ENCODE results near the gene LY6G5B. TPM values are rescaled to one million over a fixed set of nuclear protein-coding genes. Genes with fewer than 3 reads are reported as not detected.

LY6G5B gene
- total and polyA plus RNA-seq, 2 donors (not counting 1 experiment from before 2014, with no cell fraction given): 28.4 to 44.2 TPM

- no peak overlapping the region for H3K4me3 ChIP-seq (ENCODE audit: control extremely low read depth in 1 of 5, extremely low read depth in 1 of 5, insufficient read depth in 1 of 5, low read depth in 2 of 5, low read length in 4 of 5)
- Mint-ChIP-seq H3K4me3 (no peak overlapping the region), H3K9me3 (ENCODE audit: insufficient read depth) (no peaks in the 10 kb centered on the region), H3K27ac (no peak overlapping the region), H3K27me3 (no peaks in the 10 kb centered on the region), H3K4me1 (no peaks in the 10 kb centered on the region)
- WGBS (ENCODE audit: insufficient coverage): no CpG with 5 or more reads among the region's 4 CpGs
- DNase-seq: no peak
- no peaks in the 10 kb centered on the region for H3K4me1 ChIP-seq (ENCODE audit: control insufficient read depth in 2 of 2, insufficient read depth in 2 of 2, low read length in 2 of 2)
- no peaks in the 10 kb centered on the region for H3K79me2 ChIP-seq (ENCODE audit: control insufficient read depth, insufficient read depth, low read length)
- H3K4me2 ChIP-seq (replicated peaks; ENCODE audit: low read depth, low read length, poor library complexity, severe bottlenecking): no peak overlapping the region
- peaks cover 18% of the 10 kb centered on the region for H4K20me1 ChIP-seq (ENCODE audit: control insufficient read depth, insufficient read depth, low read length, poor library complexity, severe bottlenecking)
- no peak overlapping the region for H3K9ac ChIP-seq (ENCODE audit: low read length)
- intact Hi-C loops (cut with micrococcal nuclease): no loop called here
- H3K27ac ChIP-seq (ENCODE audit: low read length in 2 of 2): no peak overlapping the region
- ChIA-PET CTCF (no interaction called here), POLR2A (no interaction called here)
- peaks cover 11 to 90% of the 10 kb centered on the region in 2 experiments for H3K36me3 ChIP-seq (replicated peaks in 1 of 2; ENCODE audit: control extremely low read depth in 1 of 2, control insufficient read depth in 1 of 2, extremely low read depth in 1 of 2, insufficient read depth in 2 of 2, low read length in 1 of 2)
- no peaks in the 10 kb centered on the region for H3K9me3 ChIP-seq (ENCODE audit: control extremely low read depth in 1 of 3, control insufficient read depth in 2 of 3, insufficient read depth in 1 of 3, low read length in 2 of 3)
- ATAC-seq (ENCODE audit: low read depth): no peak
- H2AFZ ChIP-seq (ENCODE audit: insufficient read depth, low read depth, low read length, poor library complexity, severe bottlenecking): no peak overlapping the region
- no peaks in the 10 kb centered on the region for H3K27me3 ChIP-seq (replicated peaks in 1 of 4; ENCODE audit: control extremely low read depth in 1 of 4, control insufficient read depth in 3 of 4, insufficient read depth in 4 of 4, low read length in 3 of 4)
- TF ChIP-seq CTCF (IDR thresholded peaks at IDR 0.05): no peak
- TF ChIP-seq EZH2 (IDR thresholded peaks at IDR 0.05; ENCODE audit: borderline replicate concordance, insufficient read depth, low read depth, low read length, poor library complexity, severe bottlenecking): no peak
These were observed 28.4 kb upstream of the LY6G5B start for GRCh38 chr6:31641370-31641769.

- no peak overlapping the region for H3K27ac ChIP-seq (ENCODE audit: low read length in 2 of 2)
- H3K4me1 Mint-ChIP-seq: no peaks in the 10 kb centered on the region
- TF ChIP-seq EZH2 (IDR thresholded peaks at IDR 0.05; ENCODE audit: borderline replicate concordance, insufficient read depth, low read depth, low read length, poor library complexity, severe bottlenecking): no peak
- TF ChIP-seq CTCF (IDR thresholded peaks at IDR 0.05): no peak
- intact Hi-C loops (cut with micrococcal nuclease): no loop called here
- no peaks in the 10 kb centered on the region for H3K9me3 Mint-ChIP-seq (ENCODE audit: insufficient read depth)
- peaks cover 9 to 92% of the 10 kb centered on the region in 2 experiments for H3K36me3 ChIP-seq (replicated peaks in 1 of 2; ENCODE audit: control extremely low read depth in 1 of 2, control insufficient read depth in 1 of 2, extremely low read depth in 1 of 2, insufficient read depth in 2 of 2, low read length in 1 of 2)
- H3K4me3 ChIP-seq (ENCODE audit: control extremely low read depth in 1 of 5, extremely low read depth in 1 of 5, insufficient read depth in 1 of 5, low read depth in 2 of 5, low read length in 4 of 5): no peak overlapping the region
- 95% methylated on average over 4 of the region's 6 CpGs for WGBS (ENCODE audit: insufficient coverage)
- no peaks in the 10 kb centered on the region for H3K27me3 Mint-ChIP-seq
- H3K4me1 ChIP-seq (ENCODE audit: control insufficient read depth in 2 of 2, insufficient read depth in 2 of 2, low read length in 2 of 2): no peaks in the 10 kb centered on the region
- no peak overlapping the region for H3K27ac Mint-ChIP-seq
- H3K79me2 ChIP-seq (ENCODE audit: control insufficient read depth, insufficient read depth, low read length): peaks cover 11% of the 10 kb centered on the region
- H3K4me2 ChIP-seq (replicated peaks; ENCODE audit: low read depth, low read length, poor library complexity, severe bottlenecking): no peak overlapping the region
- no peaks in the 10 kb centered on the region for H3K27me3 ChIP-seq (replicated peaks in 1 of 4; ENCODE audit: control extremely low read depth in 1 of 4, control insufficient read depth in 3 of 4, insufficient read depth in 4 of 4, low read length in 3 of 4)
- H3K9ac ChIP-seq (ENCODE audit: low read length): no peak overlapping the region
- ChIA-PET POLR2A (interaction anchor here (0.7 to 1.0 kb wide), 2 partner anchors 20 kb away, joined by 3 to 4 read pairs; no protein-coding TSS in a partner anchor), CTCF (no interaction called here)
- H3K9me3 ChIP-seq (ENCODE audit: control extremely low read depth in 1 of 3, control insufficient read depth in 2 of 3, insufficient read depth in 1 of 3, low read length in 2 of 3): no peaks in the 10 kb centered on the region
- ATAC-seq (ENCODE audit: low read depth) (no peak), DNase-seq (no peak)
- H4K20me1 ChIP-seq (ENCODE audit: control insufficient read depth, insufficient read depth, low read length, poor library complexity, severe bottlenecking): peaks cover 24% of the 10 kb centered on the region
- no peak overlapping the region for H2AFZ ChIP-seq (ENCODE audit: insufficient read depth, low read depth, low read length, poor library complexity, severe bottlenecking)
- no peak overlapping the region for H3K4me3 Mint-ChIP-seq
These were observed 26.8 kb upstream of the LY6G5B start for GRCh38 chr6:31642798-31643570.
